Effector CD4-positive, alpha-beta T cell (primary cell): ENCODE data around the gene KRTAP4-16.
"Not testable (repeated sequence)": the region's sequence is repeated elsewhere in the genome, so short reads cannot be mapped to it uniquely, and the experiment has no call there.

Experiments
- DNase-seq: peaks from one replicate; pipeline ENCODE4 v3.0.0-alpha.2; 2020

The KRTAP4-16 gene

GRCh38 chr17:41118721-41119120 is 16.7 kb upstream of the KRTAP4-16 start:
- DNase-seq = no peak

DNA sequence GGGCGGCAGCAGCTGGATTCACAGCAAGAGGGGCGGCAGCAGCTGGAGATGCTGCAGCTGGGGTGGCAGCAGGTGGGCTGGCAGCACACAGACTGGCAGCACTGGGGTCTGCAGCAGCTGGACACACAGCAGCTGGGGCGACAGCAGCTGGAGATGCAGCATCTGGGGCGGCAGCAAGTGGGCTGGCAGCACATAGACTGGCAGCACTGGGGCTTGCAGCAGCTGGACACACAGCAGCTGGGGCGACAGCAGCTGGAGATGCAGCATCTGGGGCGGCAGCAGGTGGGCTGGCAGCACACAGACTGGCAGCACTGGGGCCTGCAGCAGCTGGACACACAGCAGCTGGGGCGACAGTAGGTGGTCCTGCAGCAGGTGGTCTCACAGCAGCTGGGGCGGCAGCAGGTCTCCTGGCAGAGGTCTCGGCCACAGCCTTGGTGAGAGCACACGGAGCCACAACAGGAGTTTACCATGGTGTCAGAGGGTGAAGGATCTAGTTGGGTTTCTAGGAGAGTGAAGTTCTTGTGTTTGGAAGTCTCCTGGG is 15.9 kb upstream of the KRTAP4-16 start, which contains the start of gene KRTAP4-11:
Gene KRTAP4-11, minus strand, starts transcription at position 528 of the 541 bp plus-strand sequence. Its CDS starts 58 bp downstream, at position 470.
- not testable (repeated sequence) for DNase-seq

- no peak for DNase-seq
Observed at GRCh38 chr17:41116297-41116696, 14.3 kb upstream of the KRTAP4-16 start.

DNA sequence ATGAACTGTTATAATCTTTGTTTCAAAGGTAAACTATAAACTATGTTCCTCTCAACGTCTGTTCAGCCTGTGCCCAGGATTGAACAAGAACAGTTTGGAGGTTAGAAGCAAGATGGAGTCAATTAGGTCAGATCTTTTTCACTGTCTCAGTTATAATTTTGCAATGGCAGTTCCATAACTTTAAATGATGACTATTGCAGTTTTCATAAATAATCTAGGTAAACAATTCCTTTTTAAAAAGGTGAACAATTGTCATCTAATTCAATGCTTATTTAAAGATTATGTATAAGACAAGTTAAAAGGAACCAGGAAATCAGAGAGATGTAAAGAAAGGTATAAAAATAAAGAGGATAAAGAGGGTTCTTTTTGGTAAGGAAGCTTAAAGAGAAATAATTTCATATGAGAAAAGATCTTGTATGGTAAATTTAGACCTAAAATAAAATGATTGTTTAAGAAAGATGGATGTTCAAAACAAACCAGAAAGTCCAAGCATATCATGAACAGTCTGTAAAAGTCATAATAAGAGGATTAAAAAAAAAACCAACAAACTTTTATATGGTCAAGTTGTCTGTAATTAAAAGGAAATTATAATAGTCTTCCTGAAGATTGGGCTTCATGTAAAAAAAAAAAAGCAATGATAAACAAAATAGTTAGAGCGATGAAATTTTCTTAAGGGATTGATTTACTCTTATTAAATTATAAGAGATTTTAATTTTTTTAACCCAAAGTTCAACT is 9.3 kb upstream of the KRTAP4-16 start:
- no peak for DNase-seq

- DNase-seq = not testable (repeated sequence)
Observed at GRCh38 chr17:41108728-41109386, 6.8 kb upstream of the KRTAP4-16 start.

GRCh38 chr17:41107941-41108450 is 6.0 kb upstream of the KRTAP4-16 start:
- no peak for DNase-seq

- not testable (repeated sequence) for DNase-seq
Observed at GRCh38 chr17:41105347-41105746, 3.3 kb upstream of the KRTAP4-16 start, which contains the start of gene KRTAP4-9. KRTAP4-9 (plus strand) TSS chr17:41105389; CDS start chr17:41105389, 0 bp downstream.

- DNase-seq = not testable (repeated sequence)
Observed at GRCh38 chr17:41104386-41105038, 2.5 kb upstream of the KRTAP4-16 start.

DNA sequence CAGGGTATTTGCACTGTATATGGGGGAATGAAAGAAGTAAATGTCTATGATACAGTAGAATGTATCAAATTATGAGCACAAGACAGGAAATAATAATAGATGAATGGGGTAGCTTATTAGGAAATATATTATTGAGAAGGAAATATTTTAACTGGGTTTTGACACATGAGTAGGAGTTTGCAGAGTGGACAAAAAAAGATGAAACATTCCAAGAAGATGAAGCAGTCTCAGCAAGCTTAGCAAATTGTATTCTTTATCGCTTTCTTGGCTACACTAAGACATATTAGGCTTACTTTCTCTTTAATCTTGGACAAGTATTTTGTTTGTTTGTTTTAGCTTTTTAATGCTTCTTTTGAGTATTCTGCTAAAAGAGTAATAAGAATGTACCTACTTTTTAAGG is 1.9 kb upstream of the KRTAP4-16 start:
- DNase-seq = no peak

DNA sequence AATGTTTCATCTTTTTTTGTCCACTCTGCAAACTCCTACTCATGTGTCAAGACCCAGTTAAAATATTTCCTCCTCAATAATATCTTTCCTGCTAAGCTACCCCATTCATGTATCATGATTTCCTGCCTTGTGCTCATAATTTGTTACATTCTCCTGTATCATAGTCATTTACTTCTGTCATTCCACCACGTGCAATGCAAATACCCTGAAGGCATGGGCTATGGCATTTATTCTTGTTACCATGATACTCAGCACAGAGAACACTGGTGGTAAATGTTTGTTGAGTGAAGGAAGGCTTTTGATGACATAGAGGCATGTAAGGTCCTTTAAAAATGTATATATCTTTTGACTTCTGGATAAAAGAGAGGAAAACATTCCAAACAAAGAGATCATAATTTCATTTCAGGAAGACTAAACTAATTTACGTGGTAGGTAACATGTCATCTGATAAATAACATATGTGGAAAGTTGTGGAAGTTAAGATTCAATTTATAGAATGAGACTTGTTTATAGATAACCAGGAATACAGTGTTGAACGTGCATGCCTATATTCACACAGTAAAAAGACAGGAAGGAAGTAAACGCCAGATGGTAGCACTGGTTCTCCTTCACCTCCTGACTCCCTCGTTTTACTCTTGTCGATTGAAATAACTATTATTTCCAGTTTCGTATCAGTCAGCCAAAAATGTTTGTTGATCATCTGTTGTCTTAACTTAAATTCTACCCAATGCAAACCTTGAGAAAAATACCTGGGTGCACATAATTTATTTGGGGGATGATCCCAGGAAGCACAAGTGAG is 2.1 kb downstream of the KRTAP4-16 start:
- not testable (repeated sequence) for DNase-seq

GRCh38 chr17:41098481-41098880 is 3.5 kb downstream of the KRTAP4-16 start:
- no peak for DNase-seq

- DNase-seq = no peak
Observed at GRCh38 chr17:41098042-41098441, 4.0 kb downstream of the KRTAP4-16 start, which contains the start of gene KRTAP4-8. KRTAP4-8 (minus strand) TSS chr17:41098142; CDS start chr17:41098084, 58 bp downstream.

DNA sequence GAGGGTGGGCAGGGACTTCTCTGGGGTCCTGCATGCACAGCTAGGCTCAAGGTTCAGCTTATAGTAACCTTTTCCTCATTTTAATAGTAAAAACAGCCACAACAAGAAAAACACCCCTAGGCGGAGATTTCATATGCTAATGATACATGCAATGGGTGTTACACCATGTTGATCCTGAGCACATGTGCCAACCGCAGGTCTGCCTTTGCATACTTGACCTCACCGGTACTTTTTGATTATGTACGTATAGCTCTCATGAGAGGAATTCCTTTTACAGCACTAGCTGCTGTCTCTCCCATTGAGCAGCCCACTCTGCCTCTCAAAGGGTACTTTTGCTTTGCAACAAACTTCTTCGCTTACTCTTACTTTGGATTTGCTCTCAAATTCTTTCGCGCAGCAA is 6.0 kb downstream of the KRTAP4-16 start:
- DNase-seq = no peak

- DNase-seq = not testable (repeated sequence)
Observed at GRCh38 chr17:41088760-41089352, 13.2 kb downstream of the KRTAP4-16 start.

- DNase-seq = not testable (repeated sequence)
Observed at GRCh38 chr17:41084100-41084856, 17.7 kb downstream of the KRTAP4-16 start, which contains the start of gene KRTAP4-7. KRTAP4-7 (plus strand) TSS chr17:41084150; CDS start chr17:41084207, 57 bp downstream.

DNA sequence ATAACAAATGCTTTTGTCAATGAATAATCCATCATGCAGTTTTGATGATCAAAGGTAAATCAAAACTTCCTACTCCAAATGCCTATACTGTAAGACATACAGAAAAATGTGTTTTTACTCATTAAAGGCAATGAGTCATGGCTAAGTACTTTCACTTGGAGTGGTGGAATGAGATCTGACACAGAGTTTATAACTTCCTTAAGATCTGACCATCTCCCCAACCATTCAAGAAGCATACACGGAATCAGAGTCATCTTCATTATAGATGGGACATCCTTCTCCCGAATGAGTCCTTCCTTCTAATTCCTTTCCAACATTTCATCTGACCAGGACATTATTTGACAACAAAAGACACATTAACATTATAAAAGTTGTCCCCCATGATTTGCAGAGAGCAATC is 18.6 kb downstream of the KRTAP4-16 start:
- DNase-seq = not testable (repeated sequence)

DNA sequence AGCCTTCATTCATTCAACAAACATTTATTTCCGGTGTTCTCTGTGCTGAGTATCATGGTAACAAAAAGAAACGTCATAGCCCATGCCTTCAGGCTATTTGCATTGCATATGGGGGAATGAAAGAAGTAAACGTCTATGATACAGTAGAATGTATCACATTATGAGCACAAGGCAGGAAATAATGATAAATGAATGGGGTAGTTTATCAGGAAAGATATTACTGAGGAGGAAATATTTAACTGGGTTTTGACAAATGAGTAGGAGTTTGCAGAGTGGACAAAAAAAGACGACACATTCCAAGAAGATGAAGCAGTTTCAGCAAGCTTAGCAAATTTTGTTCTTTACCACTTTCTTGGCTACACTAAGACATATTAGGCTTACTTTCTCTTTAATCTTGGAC is 19.4 kb downstream of the KRTAP4-16 start:
- DNase-seq = no peak

- no peak for DNase-seq
Observed at GRCh38 chr17:41076788-41077187, 25.2 kb downstream of the KRTAP4-16 start.

DNA sequence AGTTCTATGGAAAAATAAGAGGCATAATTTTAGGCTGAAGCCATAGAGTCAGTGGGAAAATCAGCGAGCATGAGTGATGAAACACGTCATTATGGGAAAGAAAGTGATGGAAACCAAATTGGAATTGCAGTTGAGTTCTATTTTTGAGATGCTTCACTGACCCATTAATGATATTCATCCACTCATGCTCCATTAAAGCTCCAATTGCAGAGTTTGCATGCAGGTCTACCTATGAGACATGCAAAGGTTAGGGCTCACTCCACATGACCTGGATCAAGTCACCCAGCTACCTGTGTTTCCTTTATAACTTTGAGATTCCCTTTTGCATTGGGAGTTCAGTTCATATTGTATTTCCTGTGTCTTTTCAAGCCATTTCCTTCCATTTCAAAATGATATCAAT is 28.3 kb downstream of the KRTAP4-16 start:
- no peak for DNase-seq

GRCh38 chr17:41071606-41072360 is 30.2 kb downstream of the KRTAP4-16 start:
- DNase-seq = no peak
